Fibroblast of the aortic adventitia (primary cell): ENCODE measurements around the gene TLE5. TPM values are rescaled to one million over a fixed set of nuclear protein-coding genes. Genes with fewer than 3 reads are reported as not detected.
A peak's percentile ranks its signal among the peaks of the same experiment; 100 is the strongest.

ENCODE experiments used
- DNase-seq: peaks from one replicate; pipeline ENCODE4 v3.0.0-alpha.2; 2010; ENCODE audit warnings: low read depth
- H3K4me3 ChIP-seq: 2 replicates; pipeline ENCODE4 v1.5.1; 2011; ENCODE audit warnings: low read depth, mild to moderate bottlenecking, control low read depth, low read length, moderate library complexity
- total RNA-seq: library from RNA; depleted of rRNA; stranded (reverse); fragments of >200 nt; gene quantifications from 2 replicates; pipeline ENCODE4 v1.2.3, GENCODE V29; 2012; ENCODE audit warnings: low replicate concordance
- TF ChIP-seq, protein P1 (sequence below): IDR thresholded peaks from 2 replicates; pipeline ENCODE4 v1.5.1; 2011; ENCODE audit warnings: mild to moderate bottlenecking, low read length, control low read depth, inconsistent platforms; ENCODE audit not compliant: insufficient read depth

TLE5 gene
- total RNA-seq, 1 donor: 232 TPM

GRCh38 chr19:3048190-3048533 is 14.1 kb downstream of the TLE5 start:
- no peak for DNase-seq
- TF ChIP-seq, protein P1, sequence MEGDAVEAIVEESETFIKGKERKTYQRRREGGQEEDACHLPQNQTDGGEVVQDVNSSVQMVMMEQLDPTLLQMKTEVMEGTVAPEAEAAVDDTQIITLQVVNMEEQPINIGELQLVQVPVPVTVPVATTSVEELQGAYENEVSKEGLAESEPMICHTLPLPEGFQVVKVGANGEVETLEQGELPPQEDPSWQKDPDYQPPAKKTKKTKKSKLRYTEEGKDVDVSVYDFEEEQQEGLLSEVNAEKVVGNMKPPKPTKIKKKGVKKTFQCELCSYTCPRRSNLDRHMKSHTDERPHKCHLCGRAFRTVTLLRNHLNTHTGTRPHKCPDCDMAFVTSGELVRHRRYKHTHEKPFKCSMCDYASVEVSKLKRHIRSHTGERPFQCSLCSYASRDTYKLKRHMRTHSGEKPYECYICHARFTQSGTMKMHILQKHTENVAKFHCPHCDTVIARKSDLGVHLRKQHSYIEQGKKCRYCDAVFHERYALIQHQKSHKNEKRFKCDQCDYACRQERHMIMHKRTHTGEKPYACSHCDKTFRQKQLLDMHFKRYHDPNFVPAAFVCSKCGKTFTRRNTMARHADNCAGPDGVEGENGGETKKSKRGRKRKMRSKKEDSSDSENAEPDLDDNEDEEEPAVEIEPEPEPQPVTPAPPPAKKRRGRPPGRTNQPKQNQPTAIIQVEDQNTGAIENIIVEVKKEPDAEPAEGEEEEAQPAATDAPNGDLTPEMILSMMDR: no peak
- no peak overlapping the region for H3K4me3 ChIP-seq

GRCh38 chr19:3047496-3048189 is 14.7 kb downstream of the TLE5 start:
- H3K4me3 ChIP-seq: peak overlapping the region; percentile 38
- TF ChIP-seq, protein P1: no peak
- peak; percentile 69 for DNase-seq

DNA sequence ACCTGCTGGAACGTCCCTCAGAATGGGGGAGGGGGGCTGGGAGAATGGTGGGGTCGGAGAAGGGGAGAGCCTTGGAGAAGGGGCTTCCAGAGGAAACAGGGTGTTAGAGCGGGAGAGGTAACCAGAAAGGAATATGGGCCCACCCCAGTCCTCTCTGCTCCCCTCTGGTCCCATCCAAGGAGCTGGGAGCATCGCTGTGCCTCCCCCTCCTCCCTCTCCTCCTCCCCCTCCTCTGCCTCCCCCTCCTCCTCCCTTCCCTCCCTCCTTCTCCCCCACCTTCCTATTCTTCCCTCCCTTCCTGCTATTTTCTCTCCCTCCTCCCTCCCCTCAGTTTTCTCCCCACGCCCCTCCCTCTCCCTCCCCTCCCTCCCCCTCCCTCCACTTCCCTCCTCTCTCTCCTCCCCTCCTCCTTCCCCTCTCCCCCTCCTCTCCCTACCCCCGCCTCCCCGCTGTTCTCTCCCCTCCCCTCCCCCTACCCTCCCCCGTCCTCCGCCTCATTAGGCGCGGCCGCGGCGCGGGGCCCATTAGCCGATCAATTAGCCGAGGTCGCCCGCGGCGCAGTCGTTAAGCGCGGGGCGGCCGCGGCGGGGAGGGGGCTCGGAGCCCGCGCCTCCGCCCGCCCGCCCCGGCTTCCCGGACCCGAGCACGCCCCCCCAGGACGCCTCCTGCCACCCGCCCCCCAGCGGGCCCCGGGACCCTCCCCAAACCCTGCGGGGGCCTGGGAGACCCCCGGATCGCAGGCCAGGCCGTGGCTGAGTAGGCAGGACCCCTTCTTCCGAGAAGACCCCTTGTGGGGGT is 15.4 kb downstream of the TLE5 start:
- DNase-seq: no peak
- TF ChIP-seq, protein P1: no peak
- H3K4me3 ChIP-seq: peak overlapping the region; percentile 31

GRCh38 chr19:3045885-3046697 is 16.2 kb downstream of the TLE5 start:
- H3K4me3 ChIP-seq: no peak overlapping the region
- TF ChIP-seq, protein P1: no peak
- no peak for DNase-seq

- TF ChIP-seq, protein P1: no peak
- DNase-seq: no peak
- no peak overlapping the region for H3K4me3 ChIP-seq
Observed at GRCh38 chr19:3045191-3045590, 17.1 kb downstream of the TLE5 start.

GRCh38 chr19:3042621-3043267 is 19.6 kb downstream of the TLE5 start:
- DNase-seq: no peak
- no peak overlapping the region for H3K4me3 ChIP-seq
- TF ChIP-seq, protein P1: no peak
